Dedifferentiated amniotic fluid mesenchymal stem cell (primary cell): ENCODE measurements around the gene RAB3B.
"Not testable (repeated sequence)": the region's sequence is repeated elsewhere in the genome, so short reads cannot be mapped to it uniquely, and the experiment has no call there.

Experiments
- DNase-seq: peaks from one replicate; pipeline ENCODE4 v3.0.0-alpha.2; 2016; ENCODE audit errors: extremely low spot score

Gene RAB3B

DNA sequence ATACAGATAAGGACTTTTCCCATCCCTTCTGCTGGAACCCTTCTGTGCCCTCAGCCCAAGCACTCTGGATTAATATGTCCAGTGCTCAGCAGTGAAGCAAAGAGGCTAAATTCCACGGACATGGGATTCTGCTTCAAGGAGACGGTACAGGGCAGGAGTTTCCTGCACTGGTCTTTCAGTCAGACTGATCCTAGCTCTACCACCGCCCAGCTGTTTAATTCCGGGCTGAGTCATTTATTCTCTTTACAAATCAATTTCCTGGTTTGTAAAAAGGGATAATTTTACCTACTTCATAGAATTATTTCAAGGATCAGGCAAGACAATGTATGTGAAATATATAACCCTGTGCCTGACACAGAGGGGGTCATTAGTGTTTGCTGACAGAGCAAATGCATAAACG, 70.4 kb downstream of the RAB3B start:
- no peak for DNase-seq

DNA sequence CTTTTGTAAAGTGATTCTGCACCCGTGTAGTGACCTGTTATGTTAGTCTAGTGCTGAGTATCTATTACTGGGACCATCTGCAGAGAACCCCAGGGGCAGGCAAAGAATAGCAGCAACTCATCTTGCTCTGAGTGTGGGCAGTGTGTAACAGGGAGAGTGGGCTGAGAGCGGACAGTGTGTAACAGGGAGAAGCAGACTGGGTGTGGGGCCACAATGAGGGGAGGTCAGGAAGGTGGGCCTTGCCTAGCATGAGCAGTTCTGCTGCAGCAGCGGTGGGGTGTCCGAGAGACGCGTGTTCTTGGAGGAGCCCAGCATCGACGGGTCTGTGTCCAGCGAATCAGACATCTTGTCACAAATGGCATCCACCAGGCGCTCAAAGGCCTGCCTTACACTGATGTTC, 70.8 kb downstream of the RAB3B start:
- no peak for DNase-seq

DNA sequence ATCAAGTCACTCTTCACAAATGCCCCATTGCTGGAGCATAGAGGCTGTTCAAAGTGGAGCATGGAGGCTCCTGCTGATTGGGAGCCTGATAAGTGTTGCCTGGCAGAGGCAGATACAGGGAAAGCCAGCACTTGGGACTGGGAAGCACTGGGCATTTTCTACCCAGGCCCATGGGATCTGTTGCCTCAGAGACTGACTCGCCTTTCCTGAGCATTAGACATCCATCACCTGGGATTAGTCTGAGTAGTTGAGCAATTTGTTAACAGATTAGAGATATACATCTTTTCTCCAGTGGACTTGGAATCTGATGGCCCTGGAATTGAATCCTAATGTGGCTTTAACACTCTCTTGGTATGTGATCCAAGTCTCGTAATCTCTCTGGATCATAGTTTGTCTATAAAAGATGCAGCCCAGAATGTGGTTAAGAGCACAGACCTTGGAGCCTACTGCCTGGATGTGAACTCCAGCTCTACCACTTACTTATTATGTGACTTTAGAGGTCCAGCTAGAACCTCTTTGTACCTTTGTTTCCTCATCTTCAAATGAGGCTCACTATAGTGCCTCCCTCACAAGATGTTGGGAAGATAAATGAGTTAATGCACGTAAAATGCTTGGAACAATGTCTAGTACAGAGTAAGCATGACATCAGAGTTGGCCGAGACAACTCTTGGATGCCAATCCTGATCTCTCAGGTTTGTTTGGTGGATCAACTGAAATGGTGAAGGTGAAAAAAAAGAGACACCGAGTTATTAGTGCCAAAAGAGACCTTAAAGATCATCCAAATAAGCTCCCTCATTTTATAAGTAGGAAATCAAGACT, 73.7 kb downstream of the RAB3B start:
- no peak for DNase-seq

DNA sequence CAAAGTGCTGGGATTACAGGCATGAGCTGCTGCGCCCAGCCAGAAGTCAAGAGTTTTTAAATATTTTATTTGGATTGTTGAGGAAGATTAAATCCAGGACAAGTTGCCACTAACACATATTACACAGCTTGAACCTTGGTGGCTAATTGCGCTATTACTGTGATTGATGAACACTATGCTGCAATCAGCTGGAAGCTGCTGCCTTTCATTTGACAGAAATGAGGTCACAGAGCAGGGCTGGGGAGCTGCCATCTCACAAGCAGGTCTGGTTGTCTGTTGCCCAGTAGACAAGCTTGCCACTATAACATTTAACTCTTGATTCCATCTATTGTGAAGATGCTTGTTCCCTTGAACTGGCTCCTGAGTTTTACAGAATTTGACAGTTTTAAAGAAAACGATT, 74.5 kb downstream of the RAB3B start:
- DNase-seq = no peak

DNA sequence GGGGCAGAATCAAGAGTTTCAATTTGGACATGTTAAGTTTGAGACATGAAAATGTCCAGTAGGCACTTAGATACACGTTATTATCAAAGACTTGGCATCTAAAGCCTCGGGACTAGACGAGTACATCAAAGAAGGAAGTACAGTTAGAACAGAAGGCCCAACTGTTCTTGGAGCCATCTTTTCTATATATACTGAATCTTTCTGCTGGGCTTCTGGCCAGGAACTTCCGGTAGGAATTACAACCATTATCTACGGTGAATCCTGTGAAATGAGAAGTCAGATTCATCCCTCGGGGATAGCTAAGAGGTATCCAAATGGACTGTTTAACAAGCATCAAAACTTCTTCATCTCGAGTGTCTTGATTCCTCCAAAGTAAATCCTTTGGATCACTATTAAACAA, 77.6 kb downstream of the RAB3B start:
- DNase-seq = no peak

DNA sequence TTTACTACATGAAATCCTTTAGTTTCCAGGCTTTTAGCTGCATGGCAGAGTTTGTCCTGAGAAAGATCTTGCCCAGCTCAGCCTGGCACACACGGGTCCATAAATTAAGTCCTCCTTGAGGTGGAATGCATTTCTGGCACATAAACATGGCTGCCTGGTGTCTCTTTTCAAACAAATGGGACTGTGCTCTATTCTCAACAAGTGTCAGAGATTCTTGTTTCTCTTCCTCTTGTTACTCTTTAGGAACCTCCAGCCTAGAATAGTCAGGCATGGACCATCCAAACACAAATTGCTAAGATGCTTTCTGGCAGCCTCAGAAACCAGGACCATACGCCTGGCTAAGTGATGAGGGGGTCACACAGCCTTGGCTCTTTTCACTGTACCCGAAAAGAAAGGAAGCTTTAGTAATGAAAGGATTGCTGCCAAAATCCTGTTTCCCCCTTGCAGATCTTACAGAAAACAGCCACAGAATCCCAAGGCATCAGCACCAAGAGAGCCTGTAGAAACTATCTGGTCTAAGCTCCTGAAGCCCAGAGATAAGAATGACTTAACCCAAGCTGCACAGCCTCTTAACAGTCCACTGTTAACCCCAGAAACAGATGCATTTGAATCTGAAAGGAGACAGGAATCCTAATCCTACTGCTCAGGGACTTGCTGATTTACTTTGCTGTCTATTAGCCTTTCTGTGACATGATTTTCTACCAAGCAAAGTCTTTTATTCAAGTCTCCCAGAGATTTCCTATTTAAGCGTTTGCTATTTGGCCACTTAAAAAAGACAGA, 80.1 kb downstream of the RAB3B start:
- no peak for DNase-seq

DNA sequence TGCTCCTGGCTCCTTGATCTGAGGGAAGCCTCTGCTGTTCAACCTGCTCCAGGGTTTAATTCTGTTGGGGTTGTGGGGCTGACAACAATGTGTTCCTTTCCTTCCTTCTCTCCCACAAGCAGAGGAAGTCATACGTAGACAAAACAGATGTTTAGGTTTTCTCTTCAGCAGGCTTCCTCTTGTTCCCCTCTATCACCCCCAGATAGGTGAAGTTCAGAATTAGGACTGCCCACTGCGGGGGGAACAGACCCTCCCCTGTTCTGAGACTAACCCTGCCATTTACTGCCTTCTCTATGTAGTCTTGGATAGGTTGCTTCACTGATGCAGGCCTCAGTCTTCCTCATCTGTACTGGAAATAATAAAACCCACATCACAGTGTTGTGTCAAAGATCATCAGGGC, 82.0 kb downstream of the RAB3B start:
- no peak for DNase-seq

DNA sequence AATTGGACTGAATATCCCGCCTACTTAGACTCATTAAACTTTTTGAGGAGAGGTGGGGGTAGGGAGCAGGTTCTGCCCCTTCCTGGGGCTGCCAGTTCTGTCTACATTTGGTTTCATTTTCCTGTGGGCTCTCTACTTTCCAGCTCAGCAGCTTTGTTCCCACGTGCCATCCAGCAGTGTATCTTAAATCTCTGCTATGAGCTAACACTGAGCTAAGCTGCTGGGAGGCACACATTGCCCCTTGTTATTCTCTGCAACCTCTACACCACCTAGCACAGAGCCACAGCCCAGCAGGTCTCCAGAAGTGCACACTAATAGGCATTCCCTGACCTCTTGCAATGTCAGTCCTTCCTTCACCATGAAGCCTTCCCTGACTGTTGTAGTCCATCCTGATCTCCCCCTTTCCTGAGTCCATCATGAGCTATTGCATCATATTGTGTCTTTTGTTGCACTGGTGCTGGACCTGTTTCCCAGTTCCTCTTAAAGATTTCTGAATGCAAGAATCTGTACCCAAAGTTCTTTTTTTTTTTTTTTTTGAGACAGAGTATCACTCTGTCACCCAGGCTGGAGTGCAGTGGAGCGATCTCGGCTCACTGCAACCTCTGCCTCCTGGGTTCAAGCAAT, 83.3 kb downstream of the RAB3B start:
- DNase-seq = no peak

DNA sequence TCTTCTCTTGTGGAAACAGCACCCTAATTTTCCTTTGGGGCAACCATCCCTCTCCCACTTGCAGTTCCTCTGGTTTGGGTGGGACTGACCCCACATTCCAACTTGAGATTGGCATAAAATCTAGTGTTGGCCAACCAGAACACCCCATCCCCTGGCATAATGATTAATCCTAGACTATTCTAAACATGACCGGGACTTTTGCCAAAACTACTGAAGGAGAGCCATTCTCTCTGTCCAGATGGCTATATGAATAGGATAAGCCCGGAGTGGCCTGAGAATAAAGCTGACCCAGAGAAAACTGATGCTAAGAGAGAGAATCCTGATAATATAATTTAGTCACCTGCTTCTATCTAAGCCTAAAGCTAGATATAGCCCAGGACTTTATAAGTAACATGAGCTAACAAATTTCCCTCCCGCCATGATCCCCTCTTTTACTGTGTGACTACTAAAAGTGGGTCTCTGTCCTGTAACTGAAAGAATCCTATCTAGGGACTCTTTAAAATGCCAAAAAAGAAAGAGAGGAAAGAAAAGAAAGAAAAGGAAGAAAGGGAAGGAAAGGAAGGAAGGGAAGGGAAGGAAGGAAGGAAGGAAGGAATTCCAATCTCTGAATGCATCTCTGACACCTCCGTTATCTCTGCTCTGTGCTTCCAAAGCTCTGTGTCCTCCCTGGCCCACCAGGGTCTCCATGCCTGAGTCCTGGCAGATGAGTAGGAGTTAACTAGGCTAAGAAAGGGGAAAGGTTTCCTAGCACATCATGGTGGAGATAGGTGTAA, 84.0 kb downstream of the RAB3B start:
- peak; percentile 45 for DNase-seq

DNA sequence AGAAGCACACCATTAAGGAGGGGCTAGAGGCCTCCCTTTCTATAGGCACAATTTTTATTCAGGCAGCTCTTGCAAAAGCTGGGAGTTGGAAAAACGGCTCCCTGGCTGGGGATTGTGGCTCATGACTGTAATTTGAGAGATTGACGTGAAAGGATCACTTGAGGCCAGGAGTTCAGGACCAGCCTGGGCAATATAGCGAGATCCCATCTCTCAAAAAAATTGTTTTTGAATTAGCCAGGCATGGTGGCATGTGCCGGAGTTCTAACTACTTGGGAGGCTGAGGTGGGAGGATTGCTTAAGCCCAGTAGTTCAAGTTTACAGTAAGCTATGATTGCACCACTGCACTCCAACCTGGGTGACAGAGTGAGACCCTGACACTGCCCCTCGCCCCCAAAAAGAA, 88.0 kb downstream of the RAB3B start:
- DNase-seq = no peak

DNA sequence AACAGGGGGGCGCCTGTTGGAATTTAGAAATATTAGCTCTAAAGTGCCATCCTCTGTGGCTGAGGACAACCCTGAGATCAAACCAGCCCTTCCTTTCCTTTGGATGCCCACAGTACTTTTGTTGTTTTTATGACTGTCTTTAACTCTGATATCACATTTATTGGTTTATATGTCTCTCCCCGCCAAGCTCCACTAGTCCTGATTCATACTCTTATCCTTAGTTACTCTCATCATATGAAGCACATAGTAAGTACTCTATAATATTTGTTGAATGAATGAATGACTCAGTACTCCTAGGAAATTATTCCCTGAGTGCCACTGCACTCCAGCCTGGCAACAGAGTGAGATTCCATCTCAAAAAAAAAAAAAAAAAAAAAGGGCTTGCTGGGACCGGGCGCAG, 89.3 kb downstream of the RAB3B start:
- DNase-seq = no peak

DNA sequence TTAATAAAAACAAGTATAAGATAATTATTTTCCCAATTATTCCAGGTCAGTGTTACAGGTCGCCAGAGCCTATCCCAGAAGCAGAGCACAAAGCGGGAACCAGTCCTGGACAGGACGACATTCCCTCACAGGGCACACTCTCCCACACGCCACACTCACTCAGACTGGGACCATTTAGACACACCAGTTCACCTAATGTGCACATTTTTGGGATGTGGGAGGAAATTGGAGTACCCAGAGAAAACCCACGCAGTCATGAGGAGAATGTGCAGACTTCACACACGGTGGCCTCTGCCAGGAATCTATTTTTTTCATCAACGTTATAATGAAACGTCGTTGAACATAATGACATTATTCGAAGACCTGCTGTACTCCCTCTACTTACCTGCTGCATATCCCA, 91.5 kb downstream of the RAB3B start:
- DNase-seq = no peak

DNA sequence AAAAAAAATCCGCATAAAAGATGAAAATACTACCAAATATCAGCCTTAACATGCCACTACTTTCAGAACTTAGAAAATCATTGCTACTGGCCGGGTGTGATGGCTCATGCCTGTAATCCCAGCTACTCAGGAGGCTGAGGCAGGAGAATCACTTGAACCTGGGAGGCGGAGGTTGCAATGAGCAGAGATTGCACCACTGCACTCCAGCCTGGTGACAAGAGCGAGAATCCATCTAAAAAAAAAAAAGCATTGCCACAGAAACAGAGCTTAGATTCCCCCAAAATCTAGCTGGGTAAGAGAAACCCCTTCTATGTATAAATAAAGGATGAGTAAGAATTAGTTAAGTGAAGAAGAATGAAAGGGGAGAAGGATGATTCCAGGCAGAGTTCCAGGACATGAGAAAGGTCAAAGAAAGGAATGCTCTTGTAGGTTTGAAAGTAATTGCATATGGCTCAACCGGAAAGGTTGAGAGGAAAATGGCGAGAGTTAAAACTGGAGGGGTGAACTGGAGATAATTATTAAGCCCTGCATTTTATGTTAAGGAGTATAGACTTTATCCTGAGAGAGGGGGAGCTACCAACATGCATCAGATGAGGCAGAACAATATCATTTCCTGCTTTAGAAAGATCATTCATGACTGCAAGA, 92.3 kb downstream of the RAB3B start:
- peak; percentile 51 for DNase-seq

DNA sequence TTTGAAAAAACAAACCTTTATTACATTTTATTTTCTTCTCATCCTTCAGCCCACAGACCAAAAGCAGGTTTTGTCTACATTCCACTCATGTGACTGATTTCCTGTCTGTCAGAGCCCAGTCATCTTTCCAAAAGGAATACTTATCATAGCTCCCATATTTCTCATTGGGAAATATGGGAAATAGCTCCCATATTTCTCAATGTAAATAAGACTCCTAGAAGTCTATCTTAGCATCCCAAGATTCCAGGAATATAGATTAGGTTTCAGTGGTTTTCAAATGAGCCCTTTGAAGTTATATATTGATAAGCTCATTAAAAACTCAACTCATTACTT, 92.8 kb downstream of the RAB3B start:
- peak; percentile 80 for DNase-seq

DNA sequence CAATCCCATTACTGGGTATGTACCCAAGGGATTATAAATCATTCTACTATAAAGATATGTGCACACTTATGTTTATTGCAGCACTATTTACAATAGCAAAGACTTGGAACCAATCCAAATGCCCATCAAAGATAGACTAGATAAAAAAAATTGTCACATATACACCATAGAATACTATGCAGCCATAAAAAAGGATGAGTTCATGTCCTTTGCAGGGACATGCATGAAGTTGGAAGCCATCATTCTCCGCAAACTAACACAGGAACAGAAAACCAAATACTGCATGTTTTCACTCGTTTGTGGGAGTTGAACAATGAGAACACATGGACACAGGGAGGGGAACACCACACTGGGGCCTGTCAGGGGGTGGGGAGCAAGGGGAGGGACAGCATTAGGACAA, 95.8 kb downstream of the RAB3B start:
- DNase-seq = not testable (repeated sequence)

DNA sequence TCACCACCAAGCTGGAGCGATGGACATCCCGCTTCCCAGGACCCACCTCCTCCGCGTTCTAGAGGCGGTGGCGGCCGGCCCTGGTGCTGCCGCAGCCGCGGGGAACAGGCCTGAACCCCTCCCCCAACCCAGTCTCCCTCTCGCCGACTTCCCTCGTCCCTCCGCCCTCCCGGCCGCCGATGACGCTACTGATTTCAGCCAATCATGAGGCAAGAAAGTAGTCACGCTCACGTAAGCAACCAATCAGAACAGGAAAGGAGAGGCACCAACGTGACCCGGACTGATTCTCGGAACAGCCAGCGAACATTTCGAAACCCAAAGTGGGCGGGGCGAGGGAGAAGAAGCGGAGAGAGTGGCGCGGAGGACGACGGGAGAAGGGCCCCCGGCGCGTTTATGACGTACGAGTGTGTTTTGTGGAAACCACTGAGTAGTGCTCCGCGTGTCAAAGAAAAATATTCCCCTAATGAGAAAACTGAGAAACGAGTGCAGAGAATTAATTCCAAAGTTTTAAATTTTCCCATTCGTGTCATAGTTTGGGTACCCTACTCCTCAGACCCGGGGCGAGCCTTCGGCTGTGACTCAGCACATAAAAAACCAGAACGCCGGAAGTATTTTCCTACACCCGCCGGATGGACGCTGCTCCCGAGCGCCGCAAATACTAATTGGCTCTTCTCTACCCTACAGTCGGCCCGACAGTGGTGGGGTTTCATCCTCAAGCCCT, 111.7 kb downstream of the RAB3B start, which contains the start of gene NRDC:
Gene NRDC, minus strand, starts transcription at position 112 of the 721 bp plus-strand sequence. CDS start 112 bp downstream, outside the sequence.
- peak; percentile 100 for DNase-seq

DNA sequence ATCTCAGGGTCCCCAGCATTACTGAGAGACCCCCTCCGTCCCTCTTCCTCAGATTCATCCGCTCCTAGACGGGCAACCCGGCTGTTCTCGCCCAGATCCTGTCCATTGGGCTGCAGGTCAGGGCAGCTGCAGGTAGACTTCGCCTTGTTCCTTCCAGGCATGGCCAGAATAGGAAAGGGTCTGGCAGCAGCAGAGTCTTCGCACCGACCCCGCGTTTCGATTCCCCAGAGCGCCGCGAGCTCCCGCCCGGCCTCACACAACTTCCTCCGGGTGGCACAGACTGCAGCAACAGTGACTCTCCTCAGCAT, 112.2 kb downstream of the RAB3B start:
- DNase-seq = no peak

DNA sequence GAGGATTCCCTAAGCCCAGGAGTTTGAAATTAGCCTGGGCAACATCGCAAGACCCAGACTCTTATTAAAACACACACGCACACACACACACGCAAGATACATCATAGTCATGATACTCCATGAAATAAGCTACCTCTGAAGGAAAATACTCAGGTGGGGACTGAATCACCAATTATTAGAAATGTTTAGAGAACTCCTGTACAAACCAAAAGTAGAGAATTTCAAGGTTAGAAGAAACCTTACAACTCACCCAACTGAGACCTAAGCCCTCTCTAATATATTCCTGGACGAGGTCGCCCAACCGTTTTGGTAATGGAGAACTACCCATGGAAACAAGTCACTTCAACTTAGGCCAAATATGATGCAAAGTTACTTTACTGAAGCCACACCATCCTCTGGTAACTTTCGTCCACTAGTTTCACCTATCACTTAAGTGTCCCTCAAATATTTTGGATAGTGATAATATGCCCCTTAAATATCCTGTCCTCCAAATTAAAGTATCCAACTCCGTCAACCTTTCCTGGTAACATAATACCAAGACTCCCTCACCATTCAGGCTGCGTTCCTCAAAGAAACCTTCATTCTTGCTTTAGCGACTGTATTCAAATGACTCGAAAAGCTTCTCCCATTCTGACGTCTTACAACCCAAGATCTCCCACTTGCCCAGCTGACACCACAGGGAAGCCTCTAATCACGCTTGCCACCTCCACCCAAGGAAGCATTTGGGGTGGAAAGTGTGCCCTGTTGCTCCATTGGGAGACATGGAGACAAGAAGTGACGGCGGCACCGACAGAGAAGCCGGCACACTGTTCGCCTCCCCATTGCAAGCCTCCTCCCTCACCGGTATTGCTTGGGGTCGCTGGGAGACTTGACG, 112.8 kb downstream of the RAB3B start:
- peak; percentile 48 for DNase-seq

DNA sequence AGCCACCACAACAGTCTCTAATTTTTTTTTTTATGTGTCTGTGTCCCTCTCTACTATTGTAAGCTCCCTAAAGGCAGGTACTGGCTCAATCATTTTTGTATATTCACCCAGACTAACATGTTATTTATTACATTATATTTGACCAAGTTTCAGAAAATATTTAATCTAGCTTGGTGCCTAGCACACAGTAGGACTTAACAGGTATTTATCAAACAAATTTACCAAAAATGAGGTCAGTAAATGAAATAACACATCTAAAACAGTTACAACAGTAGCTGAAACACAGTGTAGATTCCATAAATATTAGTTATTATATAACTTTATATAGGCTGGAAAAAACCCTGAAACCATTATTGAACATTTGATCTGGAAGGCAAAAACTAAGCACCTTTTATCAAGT, 114.7 kb downstream of the RAB3B start:
- no peak for DNase-seq

DNA sequence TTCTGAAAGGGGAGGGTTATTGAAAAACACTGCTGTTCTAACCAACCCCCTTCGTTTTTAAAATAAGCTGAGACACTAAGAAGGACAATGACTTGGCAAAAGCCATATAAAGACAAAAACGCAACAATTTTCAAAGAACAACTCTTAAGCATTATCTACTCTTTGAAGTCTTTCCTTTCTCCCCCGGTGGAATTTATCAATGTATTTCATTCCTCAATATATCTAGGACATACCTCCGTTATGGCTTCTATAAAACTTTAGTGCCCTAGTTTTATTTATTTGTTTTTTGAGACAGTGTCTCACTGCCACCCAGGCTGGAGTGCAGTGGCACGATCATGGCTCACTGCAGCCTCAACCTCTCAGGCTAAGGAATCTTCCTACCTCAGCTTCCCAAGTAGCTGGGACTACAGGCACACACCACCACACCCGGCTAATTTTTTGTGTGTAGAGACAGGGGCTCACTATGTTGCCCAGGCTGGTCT, 115.2 kb downstream of the RAB3B start:
- DNase-seq = no peak
